ENCODE data around the gene ISG15.

- no peak for TF ChIP-seq POLR2A (IDR thresholded peaks at IDR 0.05)
- no peak for TF ChIP-seq CTCF (IDR thresholded peaks at IDR 0.05)
Measured at GRCh38 chr1:1053022-1053421, 39.7 kb downstream of the ISG15 start.
